ENCODE results near the gene NT5E.

Gene NT5E

DNA sequence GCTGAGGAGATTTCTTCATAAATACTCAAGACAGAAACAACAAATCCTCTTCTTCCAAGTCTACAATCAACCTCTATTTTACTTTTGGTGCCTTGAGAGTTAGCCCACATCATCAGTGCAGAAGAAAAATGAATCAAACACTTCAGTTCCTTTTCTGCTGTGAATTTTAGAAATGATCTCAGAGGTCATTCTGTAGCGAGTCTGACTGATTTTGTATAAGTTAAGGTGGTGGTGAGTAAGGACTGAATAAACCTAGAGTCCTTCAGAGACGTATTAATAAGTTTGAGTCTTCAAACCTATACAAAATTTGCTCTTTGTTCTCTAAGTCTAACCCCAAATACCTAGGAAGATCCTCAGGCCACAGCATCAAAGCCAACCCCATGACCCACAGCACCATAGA, 33.1 kb upstream of the NT5E start:
- no peak for DNase-seq (ENCODE audit: low spot score)
- TF ChIP-seq, protein P1, sequence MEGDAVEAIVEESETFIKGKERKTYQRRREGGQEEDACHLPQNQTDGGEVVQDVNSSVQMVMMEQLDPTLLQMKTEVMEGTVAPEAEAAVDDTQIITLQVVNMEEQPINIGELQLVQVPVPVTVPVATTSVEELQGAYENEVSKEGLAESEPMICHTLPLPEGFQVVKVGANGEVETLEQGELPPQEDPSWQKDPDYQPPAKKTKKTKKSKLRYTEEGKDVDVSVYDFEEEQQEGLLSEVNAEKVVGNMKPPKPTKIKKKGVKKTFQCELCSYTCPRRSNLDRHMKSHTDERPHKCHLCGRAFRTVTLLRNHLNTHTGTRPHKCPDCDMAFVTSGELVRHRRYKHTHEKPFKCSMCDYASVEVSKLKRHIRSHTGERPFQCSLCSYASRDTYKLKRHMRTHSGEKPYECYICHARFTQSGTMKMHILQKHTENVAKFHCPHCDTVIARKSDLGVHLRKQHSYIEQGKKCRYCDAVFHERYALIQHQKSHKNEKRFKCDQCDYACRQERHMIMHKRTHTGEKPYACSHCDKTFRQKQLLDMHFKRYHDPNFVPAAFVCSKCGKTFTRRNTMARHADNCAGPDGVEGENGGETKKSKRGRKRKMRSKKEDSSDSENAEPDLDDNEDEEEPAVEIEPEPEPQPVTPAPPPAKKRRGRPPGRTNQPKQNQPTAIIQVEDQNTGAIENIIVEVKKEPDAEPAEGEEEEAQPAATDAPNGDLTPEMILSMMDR (IDR thresholded peaks at IDR 0.05; ENCODE audit: extremely low read depth, missing control alignments) = no peak

DNA sequence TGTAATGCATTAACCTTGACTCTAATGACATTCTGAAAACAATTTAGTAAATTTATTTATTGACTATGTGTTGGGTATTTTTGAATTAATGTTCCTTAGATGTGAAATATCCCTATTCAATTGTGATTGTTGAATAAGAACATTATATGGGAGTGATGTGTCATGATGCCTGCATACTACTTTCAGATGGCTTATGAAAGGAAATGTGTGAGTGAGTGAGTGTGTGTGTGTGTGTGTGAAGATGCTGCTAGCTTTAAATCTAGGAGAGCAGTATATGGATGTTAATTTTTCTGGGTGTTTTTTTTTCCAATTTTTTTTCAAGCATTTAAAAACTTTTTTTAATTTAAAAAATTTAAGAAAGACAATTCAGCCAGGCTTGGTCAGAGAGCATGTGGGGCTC, 32.5 kb upstream of the NT5E start:
- DNase-seq (ENCODE audit: low spot score) = no peak
- TF ChIP-seq, protein P1 (IDR thresholded peaks at IDR 0.05; ENCODE audit: extremely low read depth, missing control alignments) = no peak

DNA sequence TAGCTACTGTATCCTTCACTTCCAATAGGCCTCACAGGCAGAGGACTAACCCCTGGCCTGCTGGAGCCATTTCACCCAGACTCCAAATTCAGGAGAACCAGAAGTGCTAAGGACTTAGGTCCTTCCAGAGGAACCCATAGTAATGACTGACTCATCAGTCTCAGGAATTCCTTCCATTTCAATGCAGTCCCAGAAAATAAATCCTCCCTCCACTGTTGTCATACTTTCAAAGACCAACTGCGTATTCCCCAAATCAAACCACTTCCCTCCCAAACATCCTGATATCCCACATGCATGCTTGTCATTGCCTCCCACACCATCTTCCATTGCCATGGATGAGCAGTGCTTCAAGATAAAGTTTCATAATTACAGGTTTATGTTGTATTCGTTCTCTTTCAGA, 31.8 kb upstream of the NT5E start:
- TF ChIP-seq, protein P1 (IDR thresholded peaks at IDR 0.05; ENCODE audit: extremely low read depth, missing control alignments) = no peak
- no peak for DNase-seq (ENCODE audit: low spot score)

DNA sequence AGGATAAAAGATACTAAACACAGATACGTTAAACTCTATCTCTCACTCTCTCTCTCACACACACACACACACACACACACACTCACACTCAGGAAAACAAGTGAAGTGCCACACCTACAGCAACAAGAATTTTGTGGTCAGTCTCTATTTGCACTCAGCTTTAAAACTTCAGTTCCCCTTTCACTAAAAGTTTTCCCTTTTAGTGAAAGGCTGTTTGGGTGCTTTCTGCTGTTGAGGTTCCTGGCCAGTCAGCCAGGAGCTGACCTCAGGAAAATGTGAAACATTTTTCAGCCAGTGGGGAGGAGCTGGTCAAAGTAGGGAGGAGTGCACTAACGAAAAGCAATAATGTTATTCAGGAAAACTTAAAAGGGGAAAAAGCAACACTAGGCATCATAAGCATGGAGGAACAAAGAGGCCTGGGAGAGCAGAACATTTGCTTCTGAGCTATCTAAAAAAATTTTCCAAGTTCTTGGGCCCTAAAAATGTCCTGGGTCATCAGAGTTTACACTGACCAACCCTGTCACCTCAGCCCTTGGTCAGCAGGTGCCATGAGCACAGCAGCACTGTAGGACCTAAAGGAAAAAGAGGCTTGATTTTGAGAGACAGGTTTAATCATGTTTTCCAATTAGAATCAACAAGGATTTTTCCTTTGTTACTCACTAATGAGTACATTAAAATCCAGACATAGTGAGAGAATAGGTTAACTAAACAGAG, 30.7 kb upstream of the NT5E start:
- DNase-seq (ENCODE audit: low spot score) = peak; percentile 30
- TF ChIP-seq, protein P1 (IDR thresholded peaks at IDR 0.05; ENCODE audit: extremely low read depth, missing control alignments) = no peak

DNA sequence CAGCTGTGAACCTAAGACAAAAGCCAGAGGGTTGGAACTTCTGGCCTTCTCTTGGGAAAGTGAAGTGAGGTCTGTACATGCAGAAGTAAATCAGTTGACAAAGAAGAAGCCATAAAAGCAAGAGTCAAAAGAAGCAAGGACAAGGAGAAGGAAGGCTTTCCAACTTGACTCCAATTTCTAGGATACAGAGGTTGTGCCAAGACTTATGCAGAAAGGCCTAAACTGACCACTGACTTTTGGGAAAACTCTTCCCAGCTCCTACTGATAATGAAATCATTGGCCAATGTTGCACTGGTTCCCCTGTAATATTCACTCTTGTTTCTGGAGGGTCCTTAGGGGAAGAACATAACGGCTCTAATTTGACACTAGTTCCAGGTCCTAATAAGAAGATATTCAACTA, 29.3 kb upstream of the NT5E start:
- TF ChIP-seq, protein P1 (IDR thresholded peaks at IDR 0.05; ENCODE audit: extremely low read depth, missing control alignments) = no peak
- no peak for DNase-seq (ENCODE audit: low spot score)

DNA sequence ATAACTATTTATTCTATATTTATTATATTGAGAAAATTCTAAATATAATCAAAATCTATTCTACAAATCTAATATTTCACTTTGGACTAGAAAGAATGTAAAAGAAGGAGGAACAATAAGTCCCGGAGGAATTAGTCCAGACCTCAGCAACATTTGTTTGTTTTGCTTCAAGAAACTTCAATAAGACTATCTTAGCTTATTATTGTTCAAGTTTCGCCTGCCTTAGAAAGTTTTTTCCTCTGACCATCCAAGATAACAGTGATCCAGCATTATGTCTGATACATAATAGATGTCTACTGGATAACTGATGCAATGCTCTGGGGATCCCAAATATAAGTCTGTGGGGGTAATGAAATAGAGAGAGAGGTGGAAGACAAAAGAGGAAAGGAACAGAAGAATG, 28.7 kb upstream of the NT5E start:
- TF ChIP-seq, protein P1 (IDR thresholded peaks at IDR 0.05; ENCODE audit: extremely low read depth, missing control alignments) = no peak
- no peak for DNase-seq (ENCODE audit: low spot score)

DNA sequence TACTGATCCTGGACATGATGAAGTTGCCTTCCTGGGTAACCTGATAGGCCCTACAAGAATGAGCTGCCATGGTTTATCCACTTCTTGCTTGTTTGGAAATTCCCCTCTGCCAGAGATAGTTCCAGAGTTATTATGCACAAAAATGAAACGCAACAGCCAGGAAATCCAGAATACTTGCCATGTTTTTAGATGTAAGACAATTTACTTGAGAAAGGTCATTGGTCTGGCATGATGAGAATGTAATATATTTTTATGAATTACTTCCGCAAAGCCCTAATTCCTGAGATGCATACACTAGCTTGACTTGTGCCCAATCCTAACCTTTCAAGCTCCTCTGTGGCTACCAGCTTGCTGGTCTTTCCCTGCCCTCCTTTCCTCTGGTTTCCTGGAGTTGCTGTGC, 27.9 kb upstream of the NT5E start:
- DNase-seq (ENCODE audit: low spot score) = no peak
- TF ChIP-seq, protein P1 (IDR thresholded peaks at IDR 0.05; ENCODE audit: extremely low read depth, missing control alignments) = no peak
